IMR-90 (cell line): ENCODE data around the gene PNRC2. TPM values are rescaled to one million over a fixed set of nuclear protein-coding genes. Genes with fewer than 3 reads are reported as not detected.

ENCODE experiments used
- ATAC-seq: fragments of 200-7000 bp; cut with Tn5 transposase; 2 replicates; pipeline ENCODE4 v1.9.1; 2020; ENCODE audit warnings: low read depth, mild to moderate bottlenecking, moderate library complexity
- BruUV-seq: library from RNA; stranded (reverse); fragments of 400-500 nt; replicated peaks from 2 replicates; lab custom pipeline; 2021; lab: Mats Ljungman, UMichigan
- CTCF ChIA-PET: fragments of 300-600 bp; formaldehyde crosslinking; extraction: SDS; loops from one replicate; lab custom pipeline; 2021; ENCODE audit warnings: antibody characterized with exemption; lab: Yijun Ruan, JAX
- POLR2A ChIA-PET: fragments of 300-600 bp; sonication (Branson Sonifier 250); formaldehyde crosslinking; loops from one replicate; lab custom pipeline; 2022; ENCODE audit warnings: antibody characterized with exemption; ENCODE audit not compliant: unreplicated experiment; lab: Charles Lee
- DNase-seq: peaks from one replicate; pipeline ENCODE4 v3.0.0; 2013
- H2AFZ ChIP-seq: replicated peaks from 2 replicates; pipeline ENCODE3; 2013; ENCODE audit warnings: low read length, mild to moderate bottlenecking; ENCODE audit not compliant: poor library complexity
- H2AK5ac ChIP-seq: 2 replicates; pipeline ENCODE4 v1.6.1; 2013; ENCODE audit warnings: low read depth, low read length, inconsistent platforms
- H2AK9ac ChIP-seq: replicated peaks from 2 replicates; pipeline ENCODE3; 2013; ENCODE audit warnings: mild to moderate bottlenecking, low read depth, low read length, moderate library complexity; ENCODE audit not compliant: poor library complexity
- H2BK120ac ChIP-seq: 2 replicates; pipeline ENCODE4 v1.6.1; 2013; ENCODE audit warnings: low read depth, low read length, inconsistent platforms
- H2BK15ac ChIP-seq: 3 replicates; pipeline ENCODE4 v1.6.1; 2013; ENCODE audit warnings: low read depth, low read length, inconsistent platforms
- H2BK20ac ChIP-seq: 2 replicates; pipeline ENCODE4 v1.6.1; 2013; ENCODE audit warnings: low read depth, mild to moderate bottlenecking, inconsistent platforms, low read length, moderate library complexity
- H2BK5ac ChIP-seq: 2 replicates; pipeline ENCODE4 v1.6.1; 2013; ENCODE audit warnings: mild to moderate bottlenecking, low read depth, low read length, inconsistent platforms; ENCODE audit not compliant: poor library complexity, severe bottlenecking
- H3K14ac ChIP-seq: replicated peaks from 2 replicates; pipeline ENCODE4 v1.6.1; 2013; ENCODE audit warnings: low read depth, low read length, inconsistent platforms
- H3K18ac ChIP-seq: 2 replicates; pipeline ENCODE4 v1.6.1; 2013; ENCODE audit warnings: low read depth, low read length, control low read depth
- H3K23ac ChIP-seq: 2 replicates; pipeline ENCODE4 v1.6.1; 2013; ENCODE audit warnings: low read depth, low read length, inconsistent platforms
- H3K27ac ChIP-seq: 2 replicates; pipeline ENCODE4 v1.5.1; 2013; ENCODE audit warnings: mild to moderate bottlenecking, control low read depth, low read length; ENCODE audit not compliant: insufficient read depth
- H3K27me3 ChIP-seq: 2 replicates; pipeline ENCODE4 v1.6.1; 2013; ENCODE audit warnings: low read length; ENCODE audit not compliant: control insufficient read depth, insufficient read depth
- H3K36me3 ChIP-seq: 2 replicates; pipeline ENCODE4 v1.6.1; 2013; ENCODE audit warnings: low read length, mixed read lengths; ENCODE audit not compliant: control insufficient read depth, insufficient read depth
- H3K4ac ChIP-seq: 2 replicates; pipeline ENCODE4 v1.6.1; 2013; ENCODE audit warnings: low read depth, low read length, inconsistent platforms
- H3K4me1 ChIP-seq: 2 replicates; pipeline ENCODE4 v1.6.1; 2013; ENCODE audit warnings: low read length, mixed read lengths; ENCODE audit not compliant: control insufficient read depth, insufficient read depth
- H3K4me2 ChIP-seq: 2 replicates; pipeline ENCODE4 v1.6.1; 2013; ENCODE audit warnings: low read depth, mild to moderate bottlenecking, control low read depth, low read length, moderate library complexity
- H3K4me3 ChIP-seq: 2 replicates; pipeline ENCODE4 v1.5.1; 2013; ENCODE audit warnings: low read depth, mild to moderate bottlenecking, control low read depth, low read length, moderate library complexity; ENCODE audit not compliant: insufficient read depth
- H3K56ac ChIP-seq: 2 replicates; pipeline ENCODE4 v1.6.1; 2013; ENCODE audit warnings: low read length, inconsistent platforms; ENCODE audit not compliant: insufficient read depth; ENCODE audit errors: extremely low read depth
- H3K79me1 ChIP-seq, 2 experiments: 2 replicates each; pipeline ENCODE4 v1.6.1; 2013; ENCODE audit warnings: low read length in 2 of 2, inconsistent platforms in 1 of 2, low read depth in 1 of 2
- H3K9ac ChIP-seq: 2 replicates; pipeline ENCODE4 v1.6.1; 2013; ENCODE audit warnings: low read depth, low read length, control low read depth
- H3K9me1 ChIP-seq: 2 replicates; pipeline ENCODE4 v1.6.1; 2013; ENCODE audit warnings: low read length, inconsistent platforms; ENCODE audit not compliant: insufficient read depth
- H3K9me3 ChIP-seq: 2 replicates; pipeline ENCODE4 v1.6.1; 2013; ENCODE audit warnings: low read length; ENCODE audit not compliant: control insufficient read depth, insufficient read depth
- H4K20me1 ChIP-seq: 2 replicates; pipeline ENCODE4 v1.6.1; 2013; ENCODE audit warnings: low read length, inconsistent platforms; ENCODE audit not compliant: insufficient read depth
- H4K5ac ChIP-seq: 2 replicates; pipeline ENCODE4 v1.6.1; 2013; ENCODE audit warnings: mild to moderate bottlenecking, low read depth, low read length, control low read depth
- H4K8ac ChIP-seq, 2 experiments: 2 replicates each; pipeline ENCODE4 v1.6.1; 2013; ENCODE audit warnings: low read depth in 2 of 2, low read length in 2 of 2, control low read depth in 1 of 2, inconsistent platforms in 1 of 2
- H4K91ac ChIP-seq: 2 replicates; pipeline ENCODE4 v1.6.1; 2013; ENCODE audit warnings: low read depth, low read length, inconsistent platforms; ENCODE audit not compliant: insufficient read depth
- BHLHE40 ChIP-seq: fragments of 150-350 bp; IDR thresholded peaks from 2 replicates; pipeline ENCODE4 v1.6.1; 2016; ENCODE audit warnings: mild to moderate bottlenecking, low read depth, low read length
- CEBPB ChIP-seq: IDR thresholded peaks from 2 replicates; pipeline ENCODE4 v1.6.1; 2012; ENCODE audit warnings: low read depth, low read length, improper control_type of control experiment
- WGBS, 2 experiments: methylation state at CpG; one replicate each; pipeline versions ENCODE4 v1.1.5 to v1.1.7; 2013; ENCODE audit warnings: missing lambda C conversion rate in 2 of 2; ENCODE audit not compliant: insufficient read length in 1 of 2; ENCODE audit errors: extremely low coverage in 2 of 2; 5-methylcytosine and 5-hydroxymethylcytosine counted together
- dilution Hi-C: fragments of 300-500 bp; cut with HindIII; formaldehyde crosslinking; loops from one replicate; pipeline ENCODE4 v1.14.3; 2018; ENCODE audit warnings: low sequenced_read_pairs; ENCODE audit not compliant: unreplicated experiment
- in situ Hi-C: fragments of 300-500 bp; cut with MboI; formaldehyde crosslinking; loops from 3 replicates; pipeline ENCODE4 v1.14.3; 2019; ENCODE audit warnings: low sequenced_read_pairs, inconsistent platforms, mixed read lengths
- intact Hi-C: fragments of 100-400 bp; cut with micrococcal nuclease; formaldehyde crosslinking; loops from 2 replicates; pipeline ENCODE4 v1.10.0; 2022
- polyA plus RNA-seq, 3 experiments: library from polyadenylated mRNA; depleted of rRNA; stranded (reverse); fragments of >200 nt; gene quantifications; 2 replicates each; pipeline ENCODE4 v1.2.3, GENCODE V29; 2012; ENCODE audit warnings: low replicate concordance in 1 of 3
- total RNA-seq: library from RNA; depleted of rRNA; stranded (reverse); fragments of >200 nt; gene quantifications from 2 replicates; pipeline ENCODE4 v1.2.3, GENCODE V29; 2012

The PNRC2 gene
- total and polyA plus RNA-seq, 2 of the 4 experiments (the other 2 are of a cell fraction), result 50.6 to 76.0 TPM

- H3K36me3 ChIP-seq, result no peaks in the 10 kb centered on the region
- TF ChIP-seq CEBPB, result peak; percentile 22; the same call in 1 of the 2 replicates
- no peak for TF ChIP-seq BHLHE40
- in situ Hi-C loops (no loop called here), intact Hi-C loops (no loop called here), dilution Hi-C loops (no loop called here)
- ChIA-PET POLR2A (interaction anchor here (0.7 kb wide), 1 partner anchor 629 kb away, joined by 3 read pairs; no protein-coding TSS in a partner anchor), CTCF (no interaction called here)
- peak; percentile 59 for DNase-seq
- ATAC-seq, result peak; percentile 35
- H3K27ac ChIP-seq, result no peak overlapping the region
- peaks cover 14% of the 10 kb centered on the region for H3K27me3 ChIP-seq
- H3K9ac ChIP-seq, result 0 out of 2 replicates have a peak overlapping the region, but pooled peaks have one; percentile 58
- H3K4me2 ChIP-seq, result peak overlapping the region; percentile 90
- peak overlapping the region; percentile 84; the same call in 1 of the 2 replicates for H3K14ac ChIP-seq
- H3K4ac ChIP-seq, result no peak overlapping the region
- peak overlapping the region; percentile 20; the same call in 1 of the 2 replicates for H2BK20ac ChIP-seq
- no CpG with 5 or more reads among the region's 11 CpGs for WGBS, 2 experiments
- H2BK15ac ChIP-seq, result no peak overlapping the region
- H4K91ac ChIP-seq, result no peak overlapping the region
- peak overlapping the region; percentile 47; the same call in 1 of the 2 replicates for H2BK120ac ChIP-seq
- no peaks in the 10 kb centered on the region for H3K79me1 ChIP-seq
- H3K4me1 ChIP-seq, result no peaks in the 10 kb centered on the region
- no peak overlapping the region for H2AK9ac ChIP-seq
- no TSS peak for BruUV-seq
- no peaks in the 10 kb centered on the region for H3K9me1 ChIP-seq
- peak overlapping the region in 1 of 2 experiments; percentile 31; a peak in 1 of 4 replicates for H4K8ac ChIP-seq
- H4K5ac ChIP-seq, result no peak overlapping the region; the same call in 1 of the 2 replicates
- H3K18ac ChIP-seq, result peak overlapping the region; percentile 85; the same call in 1 of the 2 replicates
- H3K56ac ChIP-seq, result no peak overlapping the region
- peak overlapping the region; percentile 76 for H2BK5ac ChIP-seq
- peak overlapping the region; percentile 18; the same call in 1 of the 2 replicates for H3K4me3 ChIP-seq
- H2AK5ac ChIP-seq, result no peak overlapping the region
- no peaks in the 10 kb centered on the region for H4K20me1 ChIP-seq
- H3K9me3 ChIP-seq, result no peaks in the 10 kb centered on the region
- H3K23ac ChIP-seq, result peak overlapping the region; percentile 18; the same call in 1 of the 2 replicates
- no peak overlapping the region for H2AFZ ChIP-seq
Observed at GRCh38 chr1:23930861-23931490, 28.7 kb upstream of the PNRC2 start.
